Stimulated activated memory B cell treated with anti-CD40 and anti-IgM and Interleukin-4, amounts not matched to agents 10 μg/mL and 1 μg/mL and 100 μg/mL, for 72 hours (primary cell): Measurements from ENCODE around the gene RASSF5.

Source experiments
- ATAC-seq: fragments of 150-1000 bp; cut with Tn5 transposase; 2 replicates; pipeline ENCODE4 v1.10.0; 2021
- H3K27ac Mint-ChIP-seq: one replicate; pipeline ENCODE4 v1.8.0; 2022; ENCODE audit warnings: mild to moderate bottlenecking, mixed read lengths
- H3K27me3 Mint-ChIP-seq: one replicate; pipeline ENCODE4 v1.8.0; 2022; ENCODE audit warnings: mixed read lengths
- H3K36me3 Mint-ChIP-seq: one replicate; pipeline ENCODE4 v1.8.0; 2022; ENCODE audit warnings: mixed read lengths
- H3K4me1 Mint-ChIP-seq: one replicate; pipeline ENCODE4 v1.8.0; 2022; ENCODE audit warnings: mixed read lengths
- H3K4me3 Mint-ChIP-seq: one replicate; pipeline ENCODE4 v1.8.0; 2022; ENCODE audit warnings: mild to moderate bottlenecking, moderate library complexity, mixed read lengths
- H3K9me3 Mint-ChIP-seq: one replicate; pipeline ENCODE4 v1.8.0; 2022; ENCODE audit warnings: mixed read lengths

RASSF5 gene

DNA sequence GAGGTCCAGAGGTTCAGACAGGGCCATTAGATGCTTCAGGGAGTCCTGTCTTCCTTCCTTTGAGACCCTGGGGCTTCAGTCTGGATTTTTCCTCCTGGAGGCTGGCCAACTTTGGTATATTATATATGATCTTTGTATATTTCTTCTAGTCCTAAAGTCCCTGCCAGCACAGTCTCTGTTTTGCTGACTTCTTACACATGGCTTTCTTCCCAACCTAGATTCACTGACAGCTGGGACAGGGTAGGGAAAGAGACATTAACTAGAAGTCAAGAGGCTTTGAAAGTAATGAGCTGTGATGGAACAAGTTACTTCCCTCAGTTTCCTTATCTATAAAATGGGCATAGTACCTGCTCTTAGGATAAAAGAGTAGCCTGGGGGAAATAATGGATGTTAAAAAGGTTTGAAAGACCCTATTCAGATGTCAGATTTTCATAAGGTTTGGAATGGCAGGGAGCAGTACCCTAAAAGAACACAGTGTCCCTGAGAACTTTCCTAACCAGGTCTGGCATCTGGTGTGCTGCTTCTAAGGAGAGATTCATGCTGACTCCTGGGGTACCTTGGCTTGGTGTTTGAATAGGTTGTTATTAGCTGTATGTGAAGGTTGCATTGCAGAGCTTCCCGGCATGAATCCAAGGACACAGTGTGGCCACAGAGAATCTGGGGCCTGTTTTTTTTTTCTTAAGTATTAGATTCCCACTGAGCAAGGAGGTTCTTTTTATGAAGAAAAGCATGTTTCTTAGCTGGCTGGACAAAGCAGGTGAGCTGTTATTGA, 47.6 kb downstream of the RASSF5 start:
- Mint-ChIP-seq H3K27ac (peak overlapping the region; percentile 97), H3K27me3 (no peaks in the 10 kb centered on the region), H3K4me3 (peak overlapping the region; percentile 36), H3K4me1 (peaks cover 45% of the 10 kb centered on the region), H3K9me3 (no peaks in the 10 kb centered on the region), H3K36me3 (peaks cover 3% of the 10 kb centered on the region)
- no peak for ATAC-seq

DNA sequence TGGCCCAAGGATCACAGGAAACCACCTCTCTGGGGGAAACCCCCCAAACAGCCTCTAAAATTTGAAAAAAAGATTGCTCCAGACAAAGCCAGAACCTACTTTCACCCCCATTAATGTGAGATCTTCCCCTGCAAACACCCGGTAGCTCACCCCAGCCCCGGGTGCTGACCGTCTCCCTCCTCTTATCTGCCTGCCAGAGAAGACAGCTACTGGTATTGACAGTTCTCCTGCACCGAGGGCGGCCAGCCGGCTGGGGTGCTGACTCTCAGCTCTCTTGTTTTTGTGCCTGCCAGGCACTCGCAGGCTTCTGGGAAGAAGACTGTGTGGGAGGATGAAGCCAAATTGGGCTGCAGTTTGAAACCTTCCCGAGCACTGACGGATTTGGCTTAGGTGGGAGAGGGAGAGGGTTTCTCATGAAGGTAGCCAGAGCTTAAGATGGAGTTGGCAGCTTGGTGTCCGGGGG, 48.2 kb downstream of the RASSF5 start:
- ATAC-seq, result no peak
- H3K27me3 Mint-ChIP-seq, result no peaks in the 10 kb centered on the region
- peak overlapping the region; percentile 36 for H3K4me3 Mint-ChIP-seq
- no peaks in the 10 kb centered on the region for H3K9me3 Mint-ChIP-seq
- peaks cover 52% of the 10 kb centered on the region for H3K4me1 Mint-ChIP-seq
- H3K36me3 Mint-ChIP-seq, result peaks cover 9% of the 10 kb centered on the region
- peak overlapping the region; percentile 97 for H3K27ac Mint-ChIP-seq

DNA sequence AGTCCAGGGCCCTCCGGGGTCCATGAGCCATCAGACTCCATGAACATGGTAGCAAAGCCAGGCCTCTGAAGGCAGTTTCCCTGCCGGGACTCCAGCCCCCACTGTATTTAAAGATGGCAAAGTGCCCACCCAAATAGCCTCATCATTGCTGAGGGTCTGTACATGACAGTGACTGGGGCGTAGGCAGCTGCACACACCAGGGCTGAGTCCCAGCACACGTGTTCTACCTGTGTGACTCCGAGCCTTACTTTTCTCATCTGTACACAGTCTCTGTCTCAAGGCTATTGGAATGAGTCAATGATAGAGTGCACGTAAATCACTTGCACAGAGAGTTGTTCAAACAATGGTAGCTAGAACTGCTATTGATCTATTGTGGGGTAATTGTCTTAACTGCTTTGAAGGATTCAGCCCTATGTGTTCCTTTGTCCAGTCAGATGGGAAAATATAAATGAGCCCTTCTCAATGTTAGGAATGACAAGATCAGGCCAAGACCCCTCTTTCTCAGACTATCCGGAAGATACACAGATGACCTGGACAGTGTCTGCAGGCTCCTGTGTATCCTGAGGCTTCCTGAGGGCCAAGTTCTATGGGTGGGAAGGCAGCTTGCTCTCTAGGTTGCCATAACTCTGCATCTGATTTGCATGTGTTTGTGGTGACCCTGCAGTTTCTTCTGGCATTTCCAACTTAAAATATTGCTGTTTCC, 48.9 kb downstream of the RASSF5 start:
- peak overlapping the region; percentile 99 for H3K4me3 Mint-ChIP-seq
- ATAC-seq, result no peak
- H3K36me3 Mint-ChIP-seq, result peaks cover 16% of the 10 kb centered on the region
- peaks cover 58% of the 10 kb centered on the region for H3K4me1 Mint-ChIP-seq
- peak overlapping the region; percentile 97 for H3K27ac Mint-ChIP-seq
- no peaks in the 10 kb centered on the region for H3K9me3 Mint-ChIP-seq
- no peaks in the 10 kb centered on the region for H3K27me3 Mint-ChIP-seq

DNA sequence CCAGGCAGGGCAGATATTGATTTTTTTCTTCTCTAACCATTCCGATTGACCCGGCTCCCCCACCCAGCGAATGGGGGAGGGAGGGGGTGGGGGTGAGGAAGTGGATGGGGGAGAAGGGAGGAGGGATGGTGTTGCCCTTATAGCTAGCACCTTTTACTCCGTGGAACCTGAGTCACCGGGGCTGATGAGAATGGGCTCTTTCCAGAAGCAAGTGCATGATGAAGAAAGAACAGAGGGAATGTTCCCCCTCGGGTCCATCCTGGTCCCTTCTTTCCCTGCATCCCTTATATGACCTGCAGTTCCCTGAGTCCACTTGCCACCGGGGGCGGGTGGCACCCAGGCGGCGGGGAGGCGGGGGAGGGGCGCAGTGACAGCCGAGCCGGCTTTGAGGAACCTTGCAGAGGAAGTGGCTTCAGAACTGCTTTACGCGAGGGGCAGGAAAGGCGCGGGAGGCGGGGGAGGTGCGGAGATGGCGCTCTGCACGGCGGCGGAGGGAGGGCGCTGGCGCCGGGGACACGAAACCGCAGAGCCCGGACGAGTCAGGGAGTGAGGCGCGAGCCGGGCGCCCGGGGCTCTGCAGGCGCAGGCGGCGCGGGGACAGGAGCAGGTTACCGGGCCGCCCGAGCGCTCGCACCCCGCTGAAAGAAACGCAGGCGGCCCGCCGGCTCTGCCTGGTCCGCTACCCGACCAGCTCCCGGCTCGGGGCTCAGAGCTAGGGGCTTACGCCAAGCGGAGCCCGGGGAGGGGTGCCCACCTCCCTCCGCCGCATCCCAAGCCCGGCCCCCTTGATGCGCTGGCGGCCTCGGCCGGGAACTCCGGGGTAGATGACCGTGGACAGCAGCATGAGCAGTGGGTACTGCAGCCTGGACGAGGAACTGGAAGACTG, 49.7 kb downstream of the RASSF5 start:
- Mint-ChIP-seq H3K27me3 (no peaks in the 10 kb centered on the region), H3K4me1 (peaks cover 60% of the 10 kb centered on the region), H3K9me3 (no peaks in the 10 kb centered on the region), H3K4me3 (peak overlapping the region; percentile 99), H3K36me3 (peaks cover 22% of the 10 kb centered on the region), H3K27ac (peak overlapping the region; percentile 97)
- peak; percentile 87 for ATAC-seq

DNA sequence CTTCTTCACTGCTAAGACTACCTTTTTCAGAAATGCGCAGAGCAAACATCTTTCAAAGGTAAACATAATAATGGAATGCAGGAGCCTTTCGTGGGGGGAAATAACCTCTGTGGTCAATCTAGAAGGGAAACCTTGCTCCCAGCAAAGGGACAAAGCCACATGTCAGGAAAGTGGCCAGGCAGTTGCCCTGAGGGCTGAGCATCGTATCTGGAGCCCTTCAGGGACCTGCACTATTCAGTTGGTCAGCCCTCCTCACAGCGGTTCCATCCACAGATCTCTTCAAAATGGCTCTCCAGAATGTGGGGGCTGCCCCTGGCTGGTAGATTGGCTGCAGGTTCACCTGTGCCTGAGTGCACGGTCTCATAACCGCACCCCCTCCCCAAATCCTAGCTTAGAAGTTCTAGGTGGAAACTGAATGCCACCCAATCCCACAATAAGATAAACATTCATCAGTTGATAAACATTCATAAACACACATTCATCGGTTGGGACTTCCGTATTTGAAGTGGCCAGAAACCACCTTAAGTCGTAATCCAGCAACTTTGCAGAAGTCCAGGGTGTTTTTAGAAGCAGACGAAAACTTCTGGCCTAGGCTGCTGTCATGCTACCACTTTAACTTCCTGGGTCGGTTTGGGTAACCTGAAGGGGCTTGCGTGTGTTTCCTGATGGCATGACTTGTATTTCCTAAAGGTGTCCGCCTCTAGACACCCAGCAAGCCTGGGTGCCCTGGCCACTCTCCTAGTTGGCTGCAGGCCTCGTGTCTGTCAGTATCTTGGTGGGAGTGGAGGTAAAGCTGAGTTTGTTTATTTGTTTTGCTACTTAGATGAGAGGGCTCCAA, 50.5 kb downstream of the RASSF5 start:
- ATAC-seq, result peak; percentile 42
- H3K4me1 Mint-ChIP-seq, result peaks cover 63% of the 10 kb centered on the region
- H3K36me3 Mint-ChIP-seq, result peaks cover 31% of the 10 kb centered on the region
- H3K9me3 Mint-ChIP-seq, result no peaks in the 10 kb centered on the region
- no peaks in the 10 kb centered on the region for H3K27me3 Mint-ChIP-seq
- H3K4me3 Mint-ChIP-seq, result peak overlapping the region; percentile 99
- peak overlapping the region; percentile 97 for H3K27ac Mint-ChIP-seq

DNA sequence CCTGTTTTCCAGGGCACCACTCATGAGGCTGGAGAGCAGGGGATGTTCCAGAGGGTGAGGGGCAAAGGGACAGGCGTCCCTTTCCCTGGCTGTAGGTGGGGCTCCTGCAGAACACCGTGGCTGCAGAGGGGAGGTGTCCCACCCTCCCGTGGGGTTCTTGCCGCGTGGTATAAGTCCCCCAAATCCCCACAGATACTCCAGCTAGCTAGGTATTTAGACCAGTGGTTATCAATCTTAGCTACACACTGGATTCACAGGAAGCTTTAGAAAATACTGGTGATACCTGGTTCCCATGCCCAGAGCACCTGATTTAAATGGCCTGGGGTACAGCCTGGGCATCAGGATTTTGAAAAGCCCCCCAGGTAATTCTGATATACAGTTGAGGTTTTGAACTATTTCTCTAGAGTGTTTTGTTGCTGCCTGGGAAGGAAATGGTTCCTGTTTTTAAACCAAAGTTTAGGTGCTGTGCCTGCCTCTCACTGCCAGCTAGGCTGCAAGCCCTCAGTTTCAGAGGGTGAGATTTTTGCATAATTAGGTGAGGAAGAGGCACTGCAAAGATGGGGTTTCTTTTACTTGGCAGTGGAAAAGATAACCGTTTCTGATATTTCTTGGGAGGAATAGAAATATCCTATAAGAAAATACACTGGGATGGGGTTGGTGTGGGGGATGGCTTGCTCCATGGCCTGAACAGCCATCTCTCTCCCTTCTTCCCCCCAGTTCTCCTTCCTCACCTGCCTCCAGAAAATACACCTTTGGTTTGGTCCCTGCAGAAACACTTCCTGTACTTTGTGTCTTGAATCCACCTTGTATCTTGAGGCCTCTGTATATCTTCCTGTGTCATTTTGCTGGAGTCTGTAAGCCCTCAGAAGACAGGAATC, 51.7 kb downstream of the RASSF5 start:
- ATAC-seq, result peak; percentile 17
- H3K4me1 Mint-ChIP-seq, result peaks cover 75% of the 10 kb centered on the region
- H3K36me3 Mint-ChIP-seq, result peaks cover 41% of the 10 kb centered on the region
- no peaks in the 10 kb centered on the region for H3K9me3 Mint-ChIP-seq
- peak overlapping the region; percentile 99 for H3K4me3 Mint-ChIP-seq
- H3K27ac Mint-ChIP-seq, result peak overlapping the region; percentile 97
- no peaks in the 10 kb centered on the region for H3K27me3 Mint-ChIP-seq

DNA sequence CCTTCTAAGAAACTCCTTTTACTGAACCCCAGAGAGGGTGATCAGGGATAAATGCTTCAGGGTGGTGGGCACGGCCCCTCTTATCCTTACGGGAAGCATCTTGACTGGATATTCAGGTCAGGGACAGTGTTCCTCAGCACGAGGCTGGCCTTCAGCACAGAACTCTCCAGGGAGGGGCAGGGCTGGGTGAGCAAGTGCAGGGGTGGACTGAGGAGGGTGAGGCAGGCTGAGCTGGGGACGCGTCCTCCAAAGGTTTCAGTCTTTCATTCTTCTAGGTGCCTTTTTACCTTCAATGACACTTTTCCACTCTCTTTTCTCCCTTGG, 52.3 kb downstream of the RASSF5 start:
- no peak for ATAC-seq
- Mint-ChIP-seq H3K9me3 (no peaks in the 10 kb centered on the region), H3K4me3 (peak overlapping the region; percentile 99), H3K36me3 (peaks cover 47% of the 10 kb centered on the region), H3K27me3 (no peaks in the 10 kb centered on the region), H3K4me1 (peaks cover 81% of the 10 kb centered on the region), H3K27ac (peak overlapping the region; percentile 97)

DNA sequence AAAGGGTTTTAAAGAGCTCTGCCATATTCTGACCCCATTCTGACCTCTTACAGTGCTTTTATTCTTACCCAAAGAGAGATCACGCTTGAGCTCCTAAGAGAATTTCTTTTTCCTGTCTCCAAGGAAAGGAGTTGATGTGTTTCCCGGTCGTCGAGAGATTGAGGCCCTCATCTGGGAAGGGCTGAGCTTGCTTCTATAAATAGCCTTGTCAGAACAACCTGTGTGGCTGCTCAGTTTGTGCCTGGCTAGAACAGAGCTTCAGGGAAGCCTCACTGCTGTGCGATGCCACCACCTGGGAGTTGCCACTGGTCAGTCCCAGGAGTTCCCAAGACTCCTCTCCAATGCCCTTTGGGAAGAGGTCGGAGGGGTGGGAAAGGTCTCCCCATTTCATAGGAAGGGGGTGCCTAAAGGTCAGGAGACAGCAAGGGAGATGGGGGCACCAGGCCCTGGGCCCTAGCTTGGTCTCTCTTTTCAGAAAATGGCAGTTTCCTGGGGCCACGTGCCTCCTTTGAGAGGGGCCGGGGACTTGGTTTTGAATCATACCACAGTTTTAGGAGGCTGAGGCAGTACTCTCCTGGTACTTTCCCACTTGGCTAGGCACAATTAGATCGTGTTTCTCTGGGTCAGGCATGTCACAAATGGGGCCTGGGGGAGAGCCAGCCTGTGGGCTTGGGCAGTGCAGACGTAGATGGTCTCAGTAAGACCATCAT, 52.8 kb downstream of the RASSF5 start:
- peaks cover 81% of the 10 kb centered on the region for H3K4me1 Mint-ChIP-seq
- ATAC-seq, result no peak
- H3K36me3 Mint-ChIP-seq, result peaks cover 52% of the 10 kb centered on the region

DNA sequence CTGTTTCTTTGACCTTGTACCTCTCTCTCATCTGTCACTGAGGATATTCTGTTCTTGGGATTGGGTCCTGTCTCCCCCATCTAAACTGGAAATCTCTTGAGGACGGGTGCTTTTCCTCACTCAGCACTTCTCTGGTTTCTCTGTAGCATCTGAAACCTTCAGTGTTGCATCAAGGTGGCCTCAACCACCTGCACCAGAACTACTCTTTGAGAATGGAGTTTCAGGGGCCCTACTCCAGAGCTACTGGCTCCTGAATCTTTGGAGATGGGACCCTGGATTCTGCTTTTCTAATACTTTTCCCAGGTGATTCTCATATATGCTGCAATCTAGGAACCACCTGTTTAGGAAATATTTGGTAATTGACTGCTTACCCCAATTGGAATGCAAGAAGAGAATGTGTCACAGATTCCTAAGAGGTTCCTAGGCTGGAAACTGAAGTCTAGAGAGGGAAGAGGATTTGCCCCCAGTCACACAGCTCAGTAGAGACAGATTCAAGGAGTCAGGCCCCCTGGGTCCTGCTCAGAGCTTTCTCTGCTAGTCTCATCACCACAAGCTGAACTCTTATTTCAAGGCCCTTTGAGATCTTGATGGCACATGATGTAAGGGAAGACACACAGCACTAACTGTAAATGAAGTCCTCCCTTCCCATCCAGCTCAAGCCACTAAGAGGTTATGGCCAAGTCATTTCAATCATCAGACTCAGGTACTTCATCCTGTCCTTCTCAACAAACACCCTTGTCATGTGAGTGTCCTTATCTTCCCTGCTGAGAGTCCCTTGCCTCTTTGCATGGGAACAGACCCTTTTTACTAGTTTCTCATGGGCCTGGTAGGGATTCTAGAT, 56.3 kb downstream of the RASSF5 start:
- H3K4me1 Mint-ChIP-seq, result peaks cover 94% of the 10 kb centered on the region
- peaks cover 84% of the 10 kb centered on the region for H3K36me3 Mint-ChIP-seq
- ATAC-seq, result peak; percentile 14
- H3K27me3 Mint-ChIP-seq, result no peaks in the 10 kb centered on the region
- H3K27ac Mint-ChIP-seq, result peak overlapping the region; percentile 97
- H3K4me3 Mint-ChIP-seq, result peak overlapping the region; percentile 58
- H3K9me3 Mint-ChIP-seq, result no peaks in the 10 kb centered on the region

More for the DNA sequence above, 52.8 kb downstream of the RASSF5 start:
- no peaks in the 10 kb centered on the region for H3K27me3 Mint-ChIP-seq
- peak overlapping the region; percentile 97 for H3K27ac Mint-ChIP-seq
- H3K4me3 Mint-ChIP-seq, result peak overlapping the region; percentile 99
- H3K9me3 Mint-ChIP-seq, result no peaks in the 10 kb centered on the region

DNA sequence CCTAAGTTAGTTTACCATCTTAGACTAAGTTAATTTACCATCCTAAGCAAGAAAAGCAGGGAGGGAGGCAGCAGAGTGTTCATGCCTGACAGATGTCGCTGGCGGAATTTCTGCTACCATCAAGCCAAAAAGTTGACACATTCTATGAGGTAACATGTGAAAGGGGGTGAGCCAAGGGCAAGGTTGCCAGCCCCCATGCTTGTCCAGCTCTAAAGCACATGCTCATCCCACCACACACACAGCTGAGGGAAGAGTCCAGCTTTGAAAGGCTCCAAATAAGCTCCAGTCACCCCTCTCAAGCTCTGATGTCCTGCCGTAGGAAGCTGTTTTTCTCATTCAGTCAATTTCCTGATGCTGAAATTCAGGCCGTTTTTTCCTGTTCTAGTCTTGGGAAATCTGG, 58.7 kb downstream of the RASSF5 start:
- no peak overlapping the region for H3K4me3 Mint-ChIP-seq
- no peaks in the 10 kb centered on the region for H3K27me3 Mint-ChIP-seq
- ATAC-seq, result no peak
- peaks cover 81% of the 10 kb centered on the region for H3K36me3 Mint-ChIP-seq
- H3K4me1 Mint-ChIP-seq, result peaks cover 97% of the 10 kb centered on the region
- H3K9me3 Mint-ChIP-seq, result no peaks in the 10 kb centered on the region
- H3K27ac Mint-ChIP-seq, result peak overlapping the region; percentile 83

DNA sequence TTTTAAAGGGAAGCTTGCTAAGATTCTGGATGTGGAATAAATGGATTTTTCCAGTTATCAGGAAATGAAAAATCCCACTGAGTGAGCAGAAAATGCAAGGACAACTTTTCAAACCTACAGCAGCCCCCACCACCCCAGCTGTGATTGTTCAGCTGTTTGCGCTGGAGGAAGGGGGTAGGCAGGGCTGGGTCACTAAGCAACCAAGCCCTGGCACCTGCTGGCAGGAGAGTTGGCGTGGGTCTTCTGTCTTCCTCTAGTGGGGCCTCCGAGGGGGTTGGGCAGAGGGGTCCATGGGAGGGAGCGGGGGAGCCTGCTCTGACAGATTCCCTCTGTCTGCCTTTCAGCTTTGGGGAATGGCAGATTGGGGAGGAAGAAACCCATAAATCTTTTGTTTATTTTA, 59.7 kb downstream of the RASSF5 start:
- peak overlapping the region; percentile 83 for H3K27ac Mint-ChIP-seq
- H3K9me3 Mint-ChIP-seq, result no peaks in the 10 kb centered on the region
- no peak for ATAC-seq
- H3K36me3 Mint-ChIP-seq, result peaks cover 82% of the 10 kb centered on the region
- H3K4me1 Mint-ChIP-seq, result peaks cover 98% of the 10 kb centered on the region
- no peaks in the 10 kb centered on the region for H3K27me3 Mint-ChIP-seq
- peak overlapping the region; percentile 0 for H3K4me3 Mint-ChIP-seq

DNA sequence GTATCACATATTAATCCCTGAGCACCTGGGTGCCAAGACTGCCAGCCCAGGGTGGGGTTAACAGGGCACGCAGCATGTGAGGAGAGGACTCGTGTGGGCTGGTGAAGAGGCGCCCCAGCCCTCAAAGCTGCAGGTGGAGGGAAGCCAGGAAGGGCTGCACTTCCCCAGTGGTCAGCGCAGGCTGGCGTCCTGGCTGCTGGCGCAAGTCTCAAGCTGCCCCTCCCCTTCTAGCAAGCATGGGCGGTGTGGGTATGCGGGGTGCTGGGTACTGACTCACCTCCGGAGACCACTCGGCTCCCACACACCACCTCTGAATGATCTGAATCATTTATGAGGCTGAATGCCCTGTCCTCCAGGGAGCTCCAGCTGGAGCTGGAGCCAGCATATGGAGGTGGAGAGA, 60.9 kb downstream of the RASSF5 start:
- Mint-ChIP-seq H3K27me3 (no peaks in the 10 kb centered on the region), H3K4me1 (peaks cover 98% of the 10 kb centered on the region), H3K36me3 (peaks cover 82% of the 10 kb centered on the region)

More for the DNA sequence above, 60.9 kb downstream of the RASSF5 start:
- Mint-ChIP-seq H3K4me3 (no peak overlapping the region), H3K9me3 (no peaks in the 10 kb centered on the region), H3K27ac (peak overlapping the region; percentile 83)
- ATAC-seq, result no peak
